Duodenal mucosa (tissue), 2 donors: ENCODE measurements around the gene TGM2.

Experiments used
- H3K27ac ChIP-seq: one replicate; pipeline ENCODE4 v1.7.0; 2013; ENCODE audit warnings: low read depth, low read length
- H3K27me3 ChIP-seq, 2 donors: one replicate each; pipeline ENCODE4 v1.7.0; 2013; ENCODE audit warnings: low read length in 2 of 2, control low read depth in 1 of 2; ENCODE audit not compliant: insufficient read depth in 2 of 2, control insufficient read depth in 1 of 2
- H3K36me3 ChIP-seq, 2 donors: one replicate each; pipeline ENCODE4 v1.7.0; 2013; ENCODE audit warnings: low read length in 2 of 2, control low read depth in 1 of 2; ENCODE audit not compliant: insufficient read depth in 2 of 2, control insufficient read depth in 1 of 2
- H3K4me1 ChIP-seq, 2 donors: one replicate each; pipeline ENCODE4 v1.7.0; 2013; ENCODE audit warnings: low read length in 2 of 2, control low read depth in 1 of 2; ENCODE audit not compliant: insufficient read depth in 2 of 2, control insufficient read depth in 1 of 2
- H3K4me3 ChIP-seq, 2 donors: one replicate each; pipeline ENCODE4 v1.7.0; 2013; ENCODE audit warnings: low read length in 2 of 2, low read depth in 1 of 2
- H3K9ac ChIP-seq, 2 donors: one replicate each; pipeline ENCODE4 v1.7.0; 2013; ENCODE audit warnings: low read length in 2 of 2, low read depth in 1 of 2
- H3K9me3 ChIP-seq, 2 donors: one replicate each; pipeline ENCODE4 v1.7.0; 2013; ENCODE audit warnings: low read length in 2 of 2, control low read depth in 1 of 2; ENCODE audit not compliant: control insufficient read depth in 1 of 2

TGM2 gene

GRCh38 chr20:38083338-38084048 is 81.6 kb downstream of the TGM2 start:
- H3K27me3 ChIP-seq, result no peaks in the 10 kb centered on the region
- H3K4me1 ChIP-seq, result no peaks in the 10 kb centered on the region
- H3K27ac ChIP-seq, result no peak overlapping the region
- peaks cover 14 to 64% of the 10 kb centered on the region in 2 donors for H3K36me3 ChIP-seq
- H3K4me3 ChIP-seq, result no peak overlapping the region
- H3K9ac ChIP-seq, result no peak overlapping the region
- no peaks in the 10 kb centered on the region for H3K9me3 ChIP-seq

GRCh38 chr20:38082894-38083293 is 82.2 kb downstream of the TGM2 start:
- Histone ChIP-seq H3K36me3 (peaks cover 14 to 62% of the 10 kb centered on the region in 2 donors), H3K27ac (no peak overlapping the region)

GRCh38 chr20:38081575-38081974 is 83.5 kb downstream of the TGM2 start:
- Histone ChIP-seq H3K27me3 (no peaks in the 10 kb centered on the region), H3K36me3 (peaks cover 15 to 57% of the 10 kb centered on the region in 2 donors), H3K4me1 (no peaks in the 10 kb centered on the region), H3K4me3 (no peak overlapping the region), H3K9ac (no peak overlapping the region), H3K9me3 (no peaks in the 10 kb centered on the region), H3K27ac (no peak overlapping the region)

More at GRCh38 chr20:38082894-38083293, 82.2 kb downstream of the TGM2 start:
- Histone ChIP-seq H3K9ac (no peak overlapping the region), H3K4me3 (no peak overlapping the region), H3K27me3 (no peaks in the 10 kb centered on the region), H3K4me1 (no peaks in the 10 kb centered on the region), H3K9me3 (no peaks in the 10 kb centered on the region)

GRCh38 chr20:38079353-38079752 is 85.7 kb downstream of the TGM2 start:
- H3K4me1 ChIP-seq, result peaks cover 0 to 3% of the 10 kb centered on the region in 2 donors
- no peaks in the 10 kb centered on the region for H3K27me3 ChIP-seq
- no peaks in the 10 kb centered on the region for H3K9me3 ChIP-seq
- no peak overlapping the region for H3K9ac ChIP-seq
- H3K4me3 ChIP-seq, result no peak overlapping the region
- peaks cover 10 to 42% of the 10 kb centered on the region in 2 donors for H3K36me3 ChIP-seq
- H3K27ac ChIP-seq, result no peak overlapping the region

- Histone ChIP-seq H3K9me3 (no peaks in the 10 kb centered on the region), H3K4me3 (no peak overlapping the region), H3K27me3 (no peaks in the 10 kb centered on the region), H3K9ac (no peak overlapping the region), H3K36me3 (peaks cover 6 to 32% of the 10 kb centered on the region in 2 donors), H3K27ac (no peak overlapping the region), H3K4me1 (peaks cover 0 to 10% of the 10 kb centered on the region in 2 donors)
Measured at GRCh38 chr20:38078084-38078483, 87.0 kb downstream of the TGM2 start.
